Adrenal gland (tissue), 12 donors: ENCODE measurements around the gene TCN2. TPM values are rescaled to one million over a fixed set of nuclear protein-coding genes. Genes with fewer than 3 reads are reported as not detected.

Experiments used
- DNase-seq, 7 donors: peaks; one replicate each; pipeline ENCODE4 v3.0.0-alpha.2; 2019 to 2020
- H3K27ac ChIP-seq, 5 donors: fragments of 200-600 bp; sonication (generic) in 4 of 5; 1 replicate in 3 of 5; 2 replicates in 2 of 5; pipeline versions ENCODE4 v1.5.1 to v1.8.0; 2016 to 2020; ENCODE audit warnings: mild to moderate bottlenecking in 1 of 5
- H3K27me3 ChIP-seq: fragments of 200-600 bp; 2 replicates; pipeline ENCODE4 v1.8.0; 2021
- H3K36me3 ChIP-seq, 2 donors: fragments of 200-600 bp; replicated peaks in 1 of 2; 1 replicate in 1 of 2; 2 replicates in 1 of 2; pipeline versions ENCODE4 v1.5.1 to v1.8.0; 2018 to 2022
- H3K4me1 ChIP-seq, 2 donors: fragments of 200-600 bp; replicated peaks in 1 of 2; 1 replicate in 1 of 2; 2 replicates in 1 of 2; pipeline versions ENCODE4 v1.5.1 to v1.8.0; 2018 to 2021
- H3K4me3 ChIP-seq, 4 donors: fragments of 200-600 bp; sonication (generic) in 3 of 4; one replicate each; pipeline ENCODE4 v1.5.1; 2016 to 2018
- H3K9me3 ChIP-seq, 3 donors: fragments of 200-600 bp; sonication (generic) in 1 of 3; replicated peaks in 1 of 3; 1 replicate in 2 of 3; 2 replicates in 1 of 3; pipeline versions ENCODE4 v1.5.1 to v1.8.0; 2016 to 2021
- CTCF ChIP-seq, 6 experiments: fragments of 450-650 bp in 4 of 6; fragments of 200-600 bp in 2 of 6; sonication (generic) in 1 of 6; IDR thresholded peaks; 1 replicate in 5 of 6; 2 replicates in 1 of 6; pipeline versions ENCODE4 v1.5.1 to v1.8.0; 2016 to 2021; ENCODE audit warnings: antibody characterized with exemption in 6 of 6, mild to moderate bottlenecking in 2 of 6, moderate library complexity in 1 of 6
- POLR2A ChIP-seq, 2 donors: fragments of 450-650 bp; IDR thresholded peaks; one replicate each; pipeline ENCODE4 v1.6.1; 2017; ENCODE audit warnings: antibody characterized with exemption in 2 of 2, mild to moderate bottlenecking in 2 of 2, moderate library complexity in 1 of 2
- WGBS, 4 donors: extraction: QIAGEN DNeasy Blood & Tissue Kit in 2 of 4; methylation state at CpG; one replicate each; pipeline versions ENCODE4 v1.1.5 to v1.1.7; 2013 to 2017; 5-methylcytosine and 5-hydroxymethylcytosine counted together
- intact Hi-C, 2 donors: fragments of 100-400 bp; cut with DNase I; formaldehyde crosslinking; loops; one replicate each; pipeline versions ENCODE4 v1.14.1 to v1.15.0; 2022 to 2023
- polyA plus RNA-seq, 3 donors: library from polyadenylated mRNA; stranded (reverse); fragments of 200-250 nt in 2 of 3; fragments of 350-450 nt in 1 of 3; fragmentation: Illumina TruSeq in 1 of 3; extraction: RNeasy Lipid Tissue Mini Kit (QIAGEN cat#74804) in 1 of 3; gene quantifications; one replicate each; pipeline ENCODE4 v1.2.3, GENCODE V29; 2013 to 2014
- total RNA-seq, 9 donors: library from RNA; depleted of rRNA in 4 of 9; stranded (reverse); fragments of >200 nt in 4 of 9; fragments of 120-200 nt in 1 of 9; fragmentation: NEBNext Ultra II Directional in 1 of 9; extraction: Animal tissue kit (Norgen Biotek cat#: 25700) in 1 of 9; gene quantifications; one replicate each; pipeline versions ENCODE4 v1.1.0 to v1.2.4, GENCODE V29; 2013 to 2023
- donor health status: healthy with polysubstance abuse.
- donor health status: Bipolar disorder and iron deficiency.
- donor health status: DM: yes; HTN: yes; CAD: no.
- donor health status: DM: no; HTN: no; CAD: no.
- donor health status: DM: no; HTN: no; CAD: no.
- donor health status: DM: yes; HTN: yes; CAD: no.

The TCN2 gene
- total and polyA plus RNA-seq, 12 donors, result 12.8 to 108 (median 49.9) TPM

GRCh38 chr22:30646518-30647160 lies 39.7 kb downstream of the TCN2 start:
- intact Hi-C loops, result no loop called here
- DNase-seq, result no peak

GRCh38 chr22:30647536-30647935 lies 40.6 kb downstream of the TCN2 start:
- no peak for TF ChIP-seq CTCF (IDR thresholded peaks at IDR 0.05)
- no peak for TF ChIP-seq POLR2A (IDR thresholded peaks at IDR 0.05)
- H3K4me1 ChIP-seq, result peaks cover 0 to 9% of the 10 kb centered on the region in 2 donors
- H3K36me3 ChIP-seq, result no peaks in the 10 kb centered on the region
- H3K27ac ChIP-seq, result no peak overlapping the region
- DNase-seq, result no peak
- H3K27me3 ChIP-seq, result no peaks in the 10 kb centered on the region
- 62 to 81% (median 77%) methylated on average over 3 of the region's 3 CpGs for WGBS, 4 donors
- intact Hi-C loops, result no loop called here
- H3K4me3 ChIP-seq, result no peak overlapping the region
- no peaks in the 10 kb centered on the region for H3K9me3 ChIP-seq

More at GRCh38 chr22:30646518-30647160, 39.7 kb downstream of the TCN2 start:
- H3K27ac ChIP-seq, result no peak overlapping the region
- no peak overlapping the region for H3K4me3 ChIP-seq
- H3K27me3 ChIP-seq, result no peaks in the 10 kb centered on the region
- no peaks in the 10 kb centered on the region for H3K36me3 ChIP-seq
- 91 to 96% (median 95%) methylated on average over 14 to 25 of the region's 25 CpGs for WGBS, 4 donors
- TF ChIP-seq POLR2A (IDR thresholded peaks at IDR 0.05) (no peak), CTCF (IDR thresholded peaks at IDR 0.05) (no peak)
- no peaks in the 10 kb centered on the region for H3K9me3 ChIP-seq
- H3K4me1 ChIP-seq, result peaks cover 0 to 9% of the 10 kb centered on the region in 2 donors

- Histone ChIP-seq H3K36me3 (no peaks in the 10 kb centered on the region), H3K9me3 (no peaks in the 10 kb centered on the region), H3K4me3 (no peak overlapping the region), H3K4me1 (peaks cover 0 to 2% of the 10 kb centered on the region in 2 donors), H3K27ac (no peak overlapping the region), H3K27me3 (no peaks in the 10 kb centered on the region)
- WGBS, 4 donors, result 88 to 98% (median 95%) methylated on average over 3 of the region's 3 CpGs
- DNase-seq, result no peak
- no peak for TF ChIP-seq CTCF (IDR thresholded peaks at IDR 0.05)
- no peak for TF ChIP-seq POLR2A (IDR thresholded peaks at IDR 0.05)
- intact Hi-C loops, result no loop called here
Observed at GRCh38 chr22:30648825-30649224, 41.9 kb downstream of the TCN2 start.

GRCh38 chr22:30649430-30650007 lies 42.5 kb downstream of the TCN2 start:
- H3K36me3 ChIP-seq, result no peaks in the 10 kb centered on the region
- WGBS, 4 donors, result 30 to 56% (median 46%) methylated on average over 4 to 7 of the region's 7 CpGs
- no peaks in the 10 kb centered on the region for H3K4me1 ChIP-seq
- no peak overlapping the region for H3K4me3 ChIP-seq
- H3K27ac ChIP-seq, result no peak overlapping the region
- peak in 5 of 7 donors; percentile 49 to 86 (median 66) for DNase-seq
- intact Hi-C loops, result no loop called here
- H3K9me3 ChIP-seq, result no peaks in the 10 kb centered on the region
- H3K27me3 ChIP-seq, result no peaks in the 10 kb centered on the region
- no peak for TF ChIP-seq CTCF (IDR thresholded peaks at IDR 0.05)
- no peak for TF ChIP-seq POLR2A (IDR thresholded peaks at IDR 0.05)
